ENCODE results near the gene RADIL. TPM values are rescaled to one million over a fixed set of nuclear protein-coding genes. Genes with fewer than 3 reads are reported as not detected.

RADIL gene
- total RNA-seq, 4 donors from 2014 or later: 4.4 to 11.4 (median 8.8) TPM

DNA sequence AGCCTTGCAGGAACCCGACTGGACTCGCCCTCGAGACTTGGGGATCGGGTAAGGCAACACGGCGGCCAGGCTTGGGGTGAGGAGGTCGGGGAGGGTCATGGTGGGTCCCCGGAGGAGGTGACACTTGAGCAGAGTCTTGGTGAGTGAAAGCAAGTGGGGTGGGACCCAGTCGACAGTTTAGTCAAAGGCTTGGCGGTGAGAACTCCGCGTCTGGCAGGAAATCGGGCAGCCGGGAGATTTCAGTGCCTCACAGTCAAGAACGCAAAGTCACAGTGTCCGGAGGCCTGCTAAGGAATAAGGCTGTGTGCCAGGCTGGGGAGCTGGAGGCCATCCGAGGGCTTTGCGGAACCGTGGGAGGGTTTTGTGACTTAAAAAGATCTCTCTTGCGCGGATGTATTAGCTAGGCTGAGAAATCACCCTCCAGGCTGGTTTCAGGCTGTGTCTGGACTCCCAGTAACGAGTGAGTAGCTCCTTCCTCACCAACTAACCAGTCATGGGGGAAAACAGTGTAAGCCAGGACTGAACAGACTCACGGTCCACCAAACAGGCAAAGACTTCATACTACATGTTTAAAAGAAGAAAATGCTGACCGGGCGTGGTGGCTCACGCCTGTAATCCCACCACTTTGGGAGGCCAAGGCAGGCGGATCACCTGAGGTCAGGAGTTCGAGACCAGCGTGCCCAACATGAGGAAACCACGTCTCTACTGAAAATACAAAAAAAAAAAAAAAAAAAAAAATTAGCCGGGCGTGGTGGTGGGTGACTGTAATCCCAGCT, 107.5 kb downstream of the RADIL start:
- H3K9me3 ChIP-seq: no peaks in the 10 kb centered on the region
- no peak for TF ChIP-seq POLR2A (IDR thresholded peaks at IDR 0.05)
- TF ChIP-seq POLR2AphosphoS5 (IDR thresholded peaks at IDR 0.05): no peak
- TF ChIP-seq EP300 (IDR thresholded peaks at IDR 0.05): no peak
- TF ChIP-seq, protein P1, sequence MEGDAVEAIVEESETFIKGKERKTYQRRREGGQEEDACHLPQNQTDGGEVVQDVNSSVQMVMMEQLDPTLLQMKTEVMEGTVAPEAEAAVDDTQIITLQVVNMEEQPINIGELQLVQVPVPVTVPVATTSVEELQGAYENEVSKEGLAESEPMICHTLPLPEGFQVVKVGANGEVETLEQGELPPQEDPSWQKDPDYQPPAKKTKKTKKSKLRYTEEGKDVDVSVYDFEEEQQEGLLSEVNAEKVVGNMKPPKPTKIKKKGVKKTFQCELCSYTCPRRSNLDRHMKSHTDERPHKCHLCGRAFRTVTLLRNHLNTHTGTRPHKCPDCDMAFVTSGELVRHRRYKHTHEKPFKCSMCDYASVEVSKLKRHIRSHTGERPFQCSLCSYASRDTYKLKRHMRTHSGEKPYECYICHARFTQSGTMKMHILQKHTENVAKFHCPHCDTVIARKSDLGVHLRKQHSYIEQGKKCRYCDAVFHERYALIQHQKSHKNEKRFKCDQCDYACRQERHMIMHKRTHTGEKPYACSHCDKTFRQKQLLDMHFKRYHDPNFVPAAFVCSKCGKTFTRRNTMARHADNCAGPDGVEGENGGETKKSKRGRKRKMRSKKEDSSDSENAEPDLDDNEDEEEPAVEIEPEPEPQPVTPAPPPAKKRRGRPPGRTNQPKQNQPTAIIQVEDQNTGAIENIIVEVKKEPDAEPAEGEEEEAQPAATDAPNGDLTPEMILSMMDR (IDR thresholded peaks at IDR 0.05): no peak
- H3K27ac ChIP-seq: peak overlapping the region; percentile 91 to 98 (median 94)
- WGBS, 2 donors (ENCODE audit: low coverage in 1 of 2): 15 to 26% methylated on average over 11 to 16 of the region's 32 CpGs
- H3K4me3 ChIP-seq: peak overlapping the region; percentile 68 to 82
- ATAC-seq: peak; percentile 28
- peaks cover 0 to 25% of the 10 kb centered on the region in 2 donors for H3K36me3 ChIP-seq
- no peaks in the 10 kb centered on the region for H3K27me3 ChIP-seq
- H3K4me1 ChIP-seq: peaks cover 3 to 42% (median 12%) of the 10 kb centered on the region in 3 donors

DNA sequence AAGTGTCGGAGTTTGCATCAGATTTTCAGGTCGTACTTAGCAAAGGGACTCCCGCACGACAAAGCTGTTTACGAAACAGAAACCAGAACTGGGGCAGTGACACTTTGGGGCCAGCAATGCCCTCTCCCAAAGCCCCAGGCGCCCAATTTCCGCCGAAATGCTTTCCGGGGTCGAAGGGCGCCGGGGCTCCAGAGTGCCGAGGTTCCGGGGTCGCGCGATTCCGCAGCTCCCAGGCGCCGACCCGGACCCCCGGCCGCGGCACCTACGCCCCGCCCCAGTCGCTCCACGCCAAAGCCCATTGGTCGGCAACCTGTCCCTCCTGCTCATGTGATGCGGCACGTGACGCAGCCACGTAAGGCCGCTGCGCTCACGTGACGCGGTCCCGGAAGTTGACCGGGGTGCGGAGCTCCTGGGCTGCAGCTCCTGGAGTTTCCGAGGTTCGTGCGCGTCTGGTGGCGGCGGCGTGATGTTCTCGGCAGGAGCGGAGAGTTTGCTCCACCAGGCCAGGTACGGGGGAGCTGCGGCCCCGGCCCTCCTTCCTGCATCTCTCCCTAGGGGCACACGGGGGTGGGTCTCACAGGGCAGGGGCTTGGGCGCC, 108.2 kb downstream of the RADIL start, which contains the start of gene AP5Z1:
Gene AP5Z1 (plus strand): TSS at position 374 of the 598 bp plus-strand sequence. CDS start 93 bp downstream, at position 467.
- WGBS, 2 donors (ENCODE audit: low coverage in 1 of 2): 0% methylated on average over 5 of the region's 55 CpGs; no CpG with 5 or more reads in 1 of the 2 donors
- Histone ChIP-seq H3K4me3 (peak within 1 kb of the TSS; percentile 68 to 82), H3K27me3 (no peaks in the 10 kb centered on the region), H3K36me3 (peaks cover 0 to 18% of the 10 kb centered on the region in 2 donors), H3K4me1 (peaks cover 3 to 49% (median 12%) of the 10 kb centered on the region in 3 donors), H3K9me3 (no peaks in the 10 kb centered on the region), H3K27ac (peak within 1 kb of the TSS; percentile 91 to 98 (median 94))
- TF ChIP-seq EP300 (IDR thresholded peaks at IDR 0.05): no peak
- TF ChIP-seq, protein P1 (IDR thresholded peaks at IDR 0.05): peak in 3 of 4 experiments; percentile 13 to 22 (median 14)
- peak; percentile 98 for TF ChIP-seq POLR2AphosphoS5 (IDR thresholded peaks at IDR 0.05)
- peak; percentile 95 to 96 for TF ChIP-seq POLR2A (IDR thresholded peaks at IDR 0.05)
- ATAC-seq: peak; percentile 94

DNA sequence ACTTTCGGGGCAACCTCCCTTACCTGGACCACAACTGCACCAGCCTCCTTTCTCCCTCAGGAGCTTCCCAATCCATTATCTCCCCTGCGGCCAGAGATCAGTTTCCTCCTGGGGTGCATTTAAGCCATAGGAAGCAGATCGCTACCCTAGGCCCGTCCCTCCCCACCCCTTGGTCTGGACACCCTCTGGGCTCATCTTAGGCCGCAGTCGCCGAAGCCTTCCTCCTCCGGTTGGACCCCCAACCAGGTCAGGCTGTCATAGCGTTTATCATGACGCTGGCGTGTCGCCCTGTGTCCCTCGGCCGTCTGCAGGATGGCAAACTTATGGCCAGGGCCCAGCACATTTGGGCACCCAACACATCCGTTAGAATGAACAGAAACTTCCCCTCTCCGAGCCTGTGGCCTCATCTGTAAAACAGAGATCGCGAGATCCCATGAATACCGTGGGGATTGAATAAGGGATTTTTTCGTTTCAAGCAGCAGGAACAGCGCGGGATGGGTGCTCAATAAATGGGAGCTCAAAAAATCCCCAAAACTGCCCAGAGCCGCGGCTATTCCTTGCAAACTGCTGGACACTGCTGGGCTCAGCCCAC, 108.8 kb downstream of the RADIL start:
- H3K27ac ChIP-seq: peak overlapping the region; percentile 91 to 98 (median 94)
- no peak for TF ChIP-seq POLR2AphosphoS5 (IDR thresholded peaks at IDR 0.05)
- peaks cover 3 to 55% (median 18%) of the 10 kb centered on the region in 3 donors for H3K4me1 ChIP-seq
- H3K36me3 ChIP-seq: peaks cover 0 to 12% of the 10 kb centered on the region in 2 donors
- 0 to 60% methylated on average over 1 to 10 of the region's 24 CpGs for WGBS, 2 donors (ENCODE audit: low coverage in 1 of 2)
- ATAC-seq: peak; percentile 50
- no peaks in the 10 kb centered on the region for H3K9me3 ChIP-seq
- no peaks in the 10 kb centered on the region for H3K27me3 ChIP-seq
- peak overlapping the region; percentile 68 to 82 for H3K4me3 ChIP-seq

- Histone ChIP-seq H3K27ac (peak overlapping the region in 2 of 4 donors; percentile 93 to 96), H3K9me3 (no peaks in the 10 kb centered on the region), H3K27me3 (no peaks in the 10 kb centered on the region), H3K4me3 (no peak overlapping the region), H3K4me1 (peaks cover 3 to 62% (median 24%) of the 10 kb centered on the region in 3 donors), H3K36me3 (peaks cover 0 to 10% of the 10 kb centered on the region in 2 donors)
- 74 to 81% methylated on average over 12 of the region's 12 CpGs for WGBS, 2 donors (ENCODE audit: low coverage in 1 of 2)
- TF ChIP-seq POLR2A (IDR thresholded peaks at IDR 0.05) (no peak), POLR2AphosphoS5 (IDR thresholded peaks at IDR 0.05) (no peak), EP300 (IDR thresholded peaks at IDR 0.05) (no peak)
- TF ChIP-seq, protein P1 (IDR thresholded peaks at IDR 0.05): no peak
- no peak for ATAC-seq
Observed at GRCh38 chr7:4774007-4774406, 109.5 kb downstream of the RADIL start.

DNA sequence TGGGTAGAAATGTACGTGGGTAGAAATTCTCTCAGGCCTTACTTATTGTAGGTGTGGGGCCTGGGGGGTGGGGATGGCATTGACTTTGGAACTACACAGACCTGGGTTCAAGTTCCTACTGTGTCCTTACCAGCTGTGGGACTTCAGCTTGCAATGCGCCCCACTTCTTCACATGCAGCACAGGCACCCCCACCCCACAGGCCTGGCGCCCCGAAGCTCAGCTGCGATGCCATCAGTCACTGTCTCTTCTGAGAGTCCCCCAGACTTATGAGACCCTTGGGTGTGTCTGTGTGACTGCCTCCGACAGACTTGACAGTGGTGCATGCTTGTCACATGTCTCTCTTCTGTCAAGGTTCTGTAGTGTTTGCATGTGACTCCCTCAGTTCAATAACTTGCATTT, 111.2 kb downstream of the RADIL start:
- H3K27me3 ChIP-seq: no peaks in the 10 kb centered on the region
- H3K4me1 ChIP-seq: peaks cover 3 to 64% (median 27%) of the 10 kb centered on the region in 3 donors
- no peak for ATAC-seq
- H3K4me3 ChIP-seq: no peak overlapping the region
- H3K9me3 ChIP-seq: no peaks in the 10 kb centered on the region
- peaks cover 0 to 14% of the 10 kb centered on the region in 2 donors for H3K36me3 ChIP-seq
- 80 to 87% methylated on average over 2 to 5 of the region's 6 CpGs for WGBS, 2 donors (ENCODE audit: low coverage in 1 of 2)
- peak overlapping the region in 3 of 4 donors; percentile 17 to 90 (median 86) for H3K27ac ChIP-seq
- TF ChIP-seq POLR2A (IDR thresholded peaks at IDR 0.05): no peak

Data from gastroesophageal sphincter (tissue), 4 donors.